Stimulated activated CD8-positive, alpha-beta memory T cell treated with anti-CD3 and anti-CD28 coated beads, Interleukin-12 subunit alpha, Interleukin-12 subunit beta, amount 100 ng/mL, for 1 hour (primary cell): ENCODE data around the gene EXOC3L2.
"Not testable (repeated sequence)": the region's sequence is repeated elsewhere in the genome, so short reads cannot be mapped to it uniquely, and the experiment has no call there.

ENCODE experiments used
- DNase-seq: peaks from one replicate; pipeline ENCODE4 v3.0.0-alpha.2; 2020; ENCODE audit warnings: low read depth

EXOC3L2 gene

GRCh38 chr19:45245334-45245787 lies at the start of gene EXOC3L2:
TSS of gene EXOC3L2 (minus strand) at chr19:45245407. CDS start at chr19:45239045, 6,362 bp downstream.
- DNase-seq = no peak

GRCh38 chr19:45294291-45295029 lies 49.3 kb upstream of the EXOC3L2 start:
- DNase-seq = no peak

GRCh38 chr19:45293682-45294081 lies 48.5 kb upstream of the EXOC3L2 start:
- no peak for DNase-seq

- no peak for DNase-seq
These were observed 46.6 kb upstream of the EXOC3L2 start for GRCh38 chr19:45291834-45292233.

GRCh38 chr19:45290381-45290931 lies 45.2 kb upstream of the EXOC3L2 start:
- DNase-seq = no peak

GRCh38 chr19:45283443-45284033 lies 38.3 kb upstream of the EXOC3L2 start:
- no peak for DNase-seq

GRCh38 chr19:45280471-45280961 lies 35.3 kb upstream of the EXOC3L2 start:
- DNase-seq = no peak

GRCh38 chr19:45279587-45280192 lies 34.5 kb upstream of the EXOC3L2 start:
- no peak for DNase-seq

- DNase-seq = no peak
These were observed 32.9 kb upstream of the EXOC3L2 start for GRCh38 chr19:45278087-45278486.

- no peak for DNase-seq
These were observed 31.1 kb upstream of the EXOC3L2 start for GRCh38 chr19:45276284-45276687.

- no peak for DNase-seq
These were observed 30.3 kb upstream of the EXOC3L2 start for GRCh38 chr19:45275370-45275971.

GRCh38 chr19:45273521-45273855 lies 28.3 kb upstream of the EXOC3L2 start:
- DNase-seq = no peak

GRCh38 chr19:45271735-45272108 lies 26.5 kb upstream of the EXOC3L2 start:
- DNase-seq = no peak

- no peak for DNase-seq
These were observed 26.0 kb upstream of the EXOC3L2 start for GRCh38 chr19:45271098-45271734.

GRCh38 chr19:45269939-45270338 lies 24.7 kb upstream of the EXOC3L2 start:
- DNase-seq = not testable (repeated sequence)

- DNase-seq = no peak
These were observed 22.1 kb upstream of the EXOC3L2 start for GRCh38 chr19:45267296-45267695.

- no peak for DNase-seq
These were observed 20.2 kb upstream of the EXOC3L2 start for GRCh38 chr19:45265375-45265774.

- no peak for DNase-seq
These were observed 19.6 kb upstream of the EXOC3L2 start for GRCh38 chr19:45264781-45265317.

- DNase-seq = no peak
These were observed 17.8 kb upstream of the EXOC3L2 start for GRCh38 chr19:45263013-45263412.

- DNase-seq = no peak
These were observed 17.4 kb upstream of the EXOC3L2 start for GRCh38 chr19:45262570-45262969.

- no peak for DNase-seq
These were observed 13.7 kb upstream of the EXOC3L2 start for GRCh38 chr19:45258862-45259261.

GRCh38 chr19:45256836-45257235 lies 11.6 kb upstream of the EXOC3L2 start:
- no peak for DNase-seq
